Stimulated activated CD4-positive, alpha-beta T cell treated with anti-CD3 and anti-CD28 coated beads, Interleukin-1b, Interleukin-23, amount 100 ng/mL, for 1 hour (primary cell): ENCODE results near the gene LCN12.
"Not testable (repeated sequence)": the region's sequence is repeated elsewhere in the genome, so short reads cannot be mapped to it uniquely, and the experiment has no call there.

ENCODE experiments used
- DNase-seq, 2 donors: peaks; one replicate each; pipeline ENCODE4 v3.0.0-alpha.2; 2020; ENCODE audit warnings: low read depth in 2 of 2

The LCN12 gene

DNA sequence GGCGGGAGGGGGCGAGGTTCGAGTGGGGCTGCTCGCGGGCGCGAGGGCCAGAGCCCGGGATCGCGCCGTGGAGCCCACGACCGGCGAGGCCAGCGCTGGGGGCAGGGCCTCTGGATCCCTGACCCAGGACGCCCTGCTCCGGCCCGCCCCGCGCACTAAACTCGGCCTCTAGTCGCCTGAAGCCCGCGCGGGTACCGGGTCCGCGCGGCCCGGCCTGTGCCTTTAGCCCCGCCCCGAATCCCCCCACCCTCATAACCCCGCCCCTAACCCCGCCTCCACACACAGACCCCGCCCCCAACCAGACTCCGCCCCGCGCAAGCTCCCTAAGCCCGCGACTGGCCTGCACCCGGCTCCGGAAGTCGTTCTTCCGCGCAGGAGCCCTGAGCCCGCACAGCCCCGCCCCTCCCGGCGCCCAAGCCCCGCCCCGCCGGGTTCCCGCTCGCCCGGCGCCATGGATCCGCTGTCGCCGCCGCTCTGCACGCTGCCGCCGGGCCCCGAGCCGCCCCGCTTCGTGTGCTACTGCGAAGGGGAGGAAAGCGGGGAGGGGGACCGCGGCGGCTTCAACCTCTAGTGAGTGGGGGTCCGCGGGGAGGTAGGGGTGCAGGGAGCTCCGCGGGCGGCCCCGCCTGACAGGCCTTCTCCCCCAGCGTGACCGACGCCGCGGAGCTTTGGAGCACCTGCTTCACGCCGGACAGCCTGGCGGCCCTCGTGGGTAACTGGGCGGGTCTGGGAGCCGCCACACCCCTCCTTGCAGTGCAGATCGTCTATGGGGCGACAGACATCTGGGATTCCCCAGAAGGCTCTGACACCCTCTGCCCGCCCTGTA, 40.1 kb downstream of the LCN12 start, which contains the start of gene PAXX:
PAXX (plus strand) TSS at position 430 of the 826 bp plus-strand sequence; CDS start at position 452, 22 bp downstream.
- peak; percentile 90 to 96 for DNase-seq

GRCh38 chr9:136992819-136993369, 40.8 kb downstream of the LCN12 start:
- no peak for DNase-seq

- no peak for DNase-seq
Observed at GRCh38 chr9:136994180-136994887, 42.3 kb downstream of the LCN12 start.

GRCh38 chr9:136994888-136995230, 42.8 kb downstream of the LCN12 start:
- DNase-seq = no peak

- DNase-seq = no peak
Observed at GRCh38 chr9:136995362-136995761, 43.3 kb downstream of the LCN12 start.

DNA sequence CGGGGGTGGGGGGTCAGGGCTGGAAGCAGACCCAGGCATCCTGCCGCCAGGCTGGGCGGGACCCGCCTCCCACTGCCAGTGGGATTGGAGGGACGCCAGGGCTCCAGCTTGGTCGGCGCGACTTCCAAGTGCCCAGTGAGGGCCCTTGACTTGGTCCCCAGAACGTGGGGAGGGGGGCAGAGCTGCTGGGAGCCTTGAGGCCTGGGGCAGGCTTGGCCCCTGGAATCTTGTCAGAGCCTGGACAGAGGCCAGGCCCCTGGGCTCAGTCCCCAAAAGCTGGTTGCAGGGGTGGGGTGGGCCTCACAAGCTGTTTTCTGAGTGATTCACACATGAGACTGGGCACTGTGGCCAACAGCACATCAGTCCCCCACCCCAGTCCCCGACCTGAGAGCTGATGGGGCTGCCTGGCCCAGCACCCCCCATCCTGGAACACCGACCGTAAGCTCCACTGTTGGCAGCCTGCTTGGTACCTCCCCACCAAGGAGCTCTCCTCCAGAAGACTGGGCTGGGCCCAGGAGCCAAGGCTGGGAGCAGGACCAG, 43.8 kb downstream of the LCN12 start:
- DNase-seq = no peak

- no peak for DNase-seq
Observed at GRCh38 chr9:136996361-136997292, 44.6 kb downstream of the LCN12 start, which contains the start of gene CLIC3. TSS of gene CLIC3 (minus strand) at chr9:136996568. CDS start at chr9:136996543, 25 bp downstream.

DNA sequence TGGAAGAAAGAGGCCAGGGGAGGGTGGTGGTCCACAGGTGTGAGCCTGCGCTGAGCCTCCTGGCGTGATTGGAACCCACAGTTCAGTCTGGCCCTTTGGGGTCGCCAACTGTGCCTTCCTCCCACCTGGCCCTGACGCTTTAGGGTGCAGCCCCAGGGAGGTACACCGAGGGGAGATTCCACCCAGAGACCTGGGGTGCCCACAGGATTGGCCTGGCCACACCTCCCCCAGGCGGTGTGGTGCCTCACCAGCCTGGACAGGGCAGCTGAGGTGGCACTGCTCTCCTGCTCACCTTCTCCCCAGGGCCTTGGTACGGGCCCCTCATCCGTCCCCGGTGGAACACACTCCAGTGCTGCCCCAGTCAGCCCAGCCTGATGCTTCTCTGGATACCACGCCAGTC, 45.3 kb downstream of the LCN12 start:
- DNase-seq = no peak

- DNase-seq = no peak
Observed at GRCh38 chr9:136997830-136998234, 45.8 kb downstream of the LCN12 start.

DNA sequence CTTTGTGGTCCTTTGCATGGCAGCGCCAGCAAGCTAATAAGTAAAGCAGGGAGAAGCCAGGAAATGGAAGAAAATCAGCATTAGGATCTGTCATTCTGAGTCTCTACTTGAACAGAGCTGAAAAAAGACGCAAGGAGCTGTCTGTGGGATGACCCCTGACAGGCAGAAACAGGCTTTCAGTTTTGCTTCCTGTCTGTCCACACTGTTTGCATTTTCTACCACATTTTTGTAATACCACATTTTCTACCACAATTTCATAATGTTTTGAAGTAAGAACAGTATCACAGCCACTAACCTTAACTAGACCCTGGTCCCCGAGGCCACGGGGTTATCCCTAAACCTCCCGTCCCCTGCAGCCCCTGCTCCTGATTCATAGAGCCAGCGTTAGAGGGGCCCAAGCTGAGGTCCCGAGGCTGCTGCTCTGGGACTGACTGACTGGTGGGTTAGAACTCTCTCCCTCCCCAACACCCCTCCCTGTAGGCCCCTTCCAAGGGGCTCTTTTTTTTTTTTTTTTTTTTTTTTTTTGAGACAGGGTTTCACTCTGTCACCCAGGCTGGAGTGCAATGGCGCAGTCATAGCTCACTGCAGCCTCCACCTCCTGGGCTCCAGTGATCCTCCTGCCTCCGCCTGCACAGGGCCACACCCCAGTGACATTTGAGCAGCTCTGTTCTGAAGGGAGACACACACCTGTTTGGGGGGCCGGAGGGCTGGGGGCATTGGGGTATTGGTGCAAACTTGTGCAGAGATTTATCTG, 48.3 kb downstream of the LCN12 start:
- no peak for DNase-seq

GRCh38 chr9:137001857-137002645, 50.0 kb downstream of the LCN12 start:
- no peak for DNase-seq

DNA sequence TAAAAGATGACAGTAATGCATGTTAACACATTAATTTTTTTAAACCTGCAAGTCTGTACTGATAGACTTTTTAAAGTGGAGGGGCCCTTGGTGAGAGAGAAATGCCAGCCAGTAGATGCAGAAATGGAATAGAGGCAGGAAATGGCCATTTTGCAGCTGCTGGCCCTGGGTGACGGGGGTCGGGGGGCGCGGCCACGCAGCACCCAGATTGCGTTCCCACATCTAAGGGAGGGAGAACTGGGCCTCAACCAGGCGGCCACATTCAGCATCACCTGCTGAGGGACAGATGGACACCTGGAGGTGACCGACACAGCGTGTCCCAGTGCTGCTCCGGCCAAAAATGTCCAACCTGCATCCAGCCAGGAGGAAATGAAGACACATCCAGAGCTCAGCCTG, 50.6 kb downstream of the LCN12 start:
- no peak for DNase-seq

DNA sequence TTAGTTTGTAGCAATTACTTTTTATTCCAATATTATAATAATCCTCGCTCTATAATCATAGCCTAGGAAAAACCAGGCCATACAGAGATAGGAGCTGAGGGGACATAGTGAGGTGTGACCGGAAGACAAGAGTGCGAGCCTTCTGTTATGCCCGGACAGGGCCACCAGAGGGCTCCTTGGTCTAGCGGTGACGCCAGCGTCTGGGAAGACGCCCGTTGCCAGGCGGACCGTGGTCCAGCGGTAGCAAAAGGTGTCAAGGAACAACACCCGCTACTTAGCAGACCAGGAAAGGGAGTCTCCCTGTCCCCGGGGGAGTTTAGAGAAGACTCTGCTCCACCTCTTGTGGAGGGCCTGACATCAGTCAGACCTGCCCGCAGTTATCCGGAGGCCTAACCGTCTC, 52.2 kb downstream of the LCN12 start:
- not testable (repeated sequence) for DNase-seq
